Epithelial cell of proximal tubule (primary cell): ENCODE data around the gene ABCG4. TPM values are rescaled to one million over a fixed set of nuclear protein-coding genes. Genes with fewer than 3 reads are reported as not detected.
A peak's percentile ranks its signal among the peaks of the same experiment; 100 is the strongest.
"Not testable (repeated sequence)": the region's sequence is repeated elsewhere in the genome, so short reads cannot be mapped to it uniquely, and the experiment has no call there.

Experiments used
- DNase-seq: peaks from one replicate; pipeline ENCODE4 v3.0.0-alpha.2; 2011; ENCODE audit warnings: low read depth
- H3K4me3 ChIP-seq: 2 replicates; pipeline ENCODE4 v1.5.1; 2011; ENCODE audit warnings: low read depth, mild to moderate bottlenecking, low read length
- CTCF ChIP-seq: conservative IDR thresholded peaks from 2 replicates; pipeline ENCODE4 v1.5.1; 2012; ENCODE audit warnings: low read depth, mild to moderate bottlenecking, low read length
- total RNA-seq: library from RNA; depleted of rRNA; stranded (reverse); fragments of >200 nt; gene quantifications from 2 replicates; pipeline ENCODE4 v1.2.3, GENCODE V29; 2015

Gene ABCG4
- total RNA-seq, 1 donor from 2014 or later: not detected

- DNase-seq: no peak
- H3K4me3 ChIP-seq: no peak overlapping the region
- TF ChIP-seq CTCF: no peak
These were observed 46.1 kb downstream of the ABCG4 start for GRCh38 chr11:119194811-119195440.

- no peak for TF ChIP-seq CTCF
- H3K4me3 ChIP-seq: no peak overlapping the region
- no peak for DNase-seq
These were observed 46.8 kb downstream of the ABCG4 start for GRCh38 chr11:119195680-119196079.

- H3K4me3 ChIP-seq: no peak overlapping the region
- DNase-seq: peak; percentile 61
- peak; percentile 90 for TF ChIP-seq CTCF
These were observed 48.1 kb downstream of the ABCG4 start for GRCh38 chr11:119196833-119197483.

GRCh38 chr11:119198925-119199324 lies 50.1 kb downstream of the ABCG4 start:
- no peak for DNase-seq
- no peak for TF ChIP-seq CTCF
- no peak overlapping the region for H3K4me3 ChIP-seq

GRCh38 chr11:119201236-119201635 lies 52.4 kb downstream of the ABCG4 start:
- not testable (repeated sequence) for DNase-seq, H3K4me3 ChIP-seq

- no peak for DNase-seq
- no peak for TF ChIP-seq CTCF
- no peak overlapping the region for H3K4me3 ChIP-seq
These were observed 53.7 kb downstream of the ABCG4 start for GRCh38 chr11:119202554-119202953.

GRCh38 chr11:119204066-119204465 lies 55.2 kb downstream of the ABCG4 start:
- H3K4me3 ChIP-seq: no peak overlapping the region
- no peak for DNase-seq
- TF ChIP-seq CTCF: no peak
